KBM-7 (cell line): ENCODE data around the gene SYCP2L.
"Not testable (repeated sequence)": the region's sequence is repeated elsewhere in the genome, so short reads cannot be mapped to it uniquely, and the experiment has no call there.

Source experiments
- DNase-seq: peaks from one replicate; pipeline ENCODE4 v3.0.0-alpha.2; 2015
- in situ Hi-C: fragments of 300-500 bp; cut with MboI; formaldehyde crosslinking; loops from 2 replicates; pipeline ENCODE4 v1.14.3; 2020; ENCODE audit warnings: low sequenced_read_pairs, low pct_unique_long_range_greater_than_20kb, mixed read lengths

The SYCP2L gene

GRCh38 chr6:10886691-10887502 is at the start of gene SYCP2L:
SYCP2L (plus strand) TSS chr6:10887052; CDS start chr6:10887127, 75 bp downstream.
- DNase-seq = peak; percentile 94
- in situ Hi-C loops = no loop called here

GRCh38 chr6:10837622-10837994 is 49.2 kb upstream of the SYCP2L start:
- DNase-seq = no peak
- in situ Hi-C loops = no loop called here

GRCh38 chr6:10837995-10838793 is 48.7 kb upstream of the SYCP2L start, which contains the start of gene MAK:
MAK (minus strand) TSS chr6:10838539; CDS start chr6:10830648, 7,891 bp downstream.
- in situ Hi-C loops = no loop called here
- peak; percentile 95 for DNase-seq

GRCh38 chr6:10838794-10839333 is 48.0 kb upstream of the SYCP2L start:
- no peak for DNase-seq
- in situ Hi-C loops = no loop called here

DNA sequence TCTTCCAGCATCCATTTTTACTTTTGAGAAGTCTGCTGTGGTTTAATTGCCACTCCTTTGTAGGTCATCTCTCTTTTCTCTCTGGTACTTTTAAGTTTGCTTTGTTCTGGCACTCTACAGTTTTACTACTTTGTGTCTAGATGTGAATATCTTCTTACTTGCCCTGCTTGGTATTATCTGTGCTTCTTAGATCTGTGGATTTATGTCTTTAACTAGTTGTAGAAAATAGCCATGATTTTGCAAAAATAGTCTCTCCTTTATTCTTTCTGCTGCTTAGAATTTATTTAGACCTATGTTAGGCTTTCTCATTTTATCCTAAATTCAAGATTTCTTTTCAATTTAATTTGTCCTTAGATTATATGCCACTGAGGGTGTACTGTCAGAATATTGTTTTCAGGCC is 43.3 kb upstream of the SYCP2L start:
- no peak for DNase-seq
- in situ Hi-C loops = no loop called here

DNA sequence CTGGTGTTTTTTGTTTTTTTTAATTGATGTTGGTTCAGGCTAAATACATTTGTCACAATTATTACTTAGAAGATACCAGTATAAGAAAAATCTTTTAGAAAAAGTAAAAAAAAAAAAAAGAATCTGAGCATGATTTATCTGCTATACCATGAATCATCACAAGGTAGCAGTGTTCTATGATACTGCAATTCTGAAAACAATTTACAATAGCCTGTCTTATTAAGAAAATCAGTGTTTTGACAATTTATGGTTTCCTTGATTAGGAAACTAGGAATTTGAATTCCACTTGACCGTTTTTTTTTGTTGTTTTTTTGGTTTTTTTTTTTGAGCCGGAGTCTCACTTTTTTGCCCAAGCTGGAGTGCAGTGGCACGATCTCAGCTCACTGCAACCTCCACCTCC is 39.2 kb upstream of the SYCP2L start:
- in situ Hi-C loops = no loop called here
- peak; percentile 48 for DNase-seq

GRCh38 chr6:10849901-10850300 is 37.0 kb upstream of the SYCP2L start:
- DNase-seq = no peak
- in situ Hi-C loops = no loop called here

DNA sequence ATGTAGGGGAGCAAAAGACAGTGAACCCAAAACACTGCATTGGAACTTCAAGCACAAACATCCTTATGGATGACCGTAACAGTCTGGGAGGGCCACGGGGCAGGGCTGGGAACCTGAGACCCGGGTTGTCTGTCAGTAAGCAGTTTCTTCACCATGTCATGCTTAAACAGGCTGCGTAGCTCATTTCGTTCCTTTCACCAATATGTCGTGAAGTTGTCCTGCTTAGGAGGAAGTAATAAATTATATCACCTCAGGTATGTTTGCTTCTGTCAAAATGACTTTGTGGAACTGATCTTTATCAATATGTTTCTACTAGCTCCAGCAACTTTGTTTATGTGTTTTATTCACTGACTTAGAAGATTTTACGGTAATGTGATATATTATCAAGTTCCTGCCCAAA is 36.1 kb upstream of the SYCP2L start:
- in situ Hi-C loops = no loop called here
- no peak for DNase-seq

GRCh38 chr6:10852361-10852960 is 34.4 kb upstream of the SYCP2L start:
- DNase-seq = no peak
- in situ Hi-C loops = no loop called here

DNA sequence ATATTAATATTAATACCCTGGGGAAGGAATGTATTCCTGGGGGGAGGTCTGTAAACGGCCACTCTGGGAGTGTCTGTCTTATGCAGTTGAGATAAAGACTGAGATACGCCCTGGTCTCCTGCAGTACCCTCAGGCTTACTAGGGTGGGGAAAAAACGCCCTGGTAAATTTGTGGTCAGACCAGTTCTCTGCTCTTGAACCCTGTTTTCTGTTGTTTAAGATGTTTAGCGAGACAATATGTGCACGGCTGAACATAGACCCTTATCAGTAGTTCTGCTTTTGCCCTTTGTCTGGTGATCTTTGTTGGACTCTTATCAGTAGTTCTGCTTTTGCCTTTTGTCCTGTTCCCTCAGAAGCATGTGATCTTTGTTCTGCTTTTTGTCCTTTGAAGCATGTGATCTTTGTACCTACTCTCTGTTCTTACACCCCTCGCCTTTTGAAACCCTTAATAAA is 33.0 kb upstream of the SYCP2L start:
- DNase-seq = peak; percentile 85
- in situ Hi-C loops = not testable (repeated sequence)

GRCh38 chr6:10854922-10855632 is 31.8 kb upstream of the SYCP2L start:
- peak; percentile 77 for DNase-seq
- in situ Hi-C loops = no loop called here

DNA sequence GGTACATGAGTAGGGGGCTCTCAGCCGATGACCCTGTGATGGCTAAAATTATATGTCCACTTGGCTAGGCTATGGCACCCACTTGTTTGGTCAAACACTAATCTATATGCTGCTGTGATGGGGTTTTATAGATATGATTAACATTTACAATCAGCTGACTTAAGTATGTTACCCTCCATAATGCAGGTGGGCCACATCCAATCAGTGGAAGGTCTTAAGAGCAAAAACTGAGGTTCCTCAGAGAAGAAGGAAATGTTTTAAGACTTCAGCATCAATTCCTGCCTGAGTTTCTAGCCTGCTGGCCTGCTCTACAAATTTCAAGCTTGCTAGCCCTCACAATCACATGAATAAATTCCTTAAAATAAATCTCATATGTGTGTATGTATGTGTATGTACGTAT is 29.6 kb upstream of the SYCP2L start:
- in situ Hi-C loops = no loop called here
- DNase-seq = no peak

DNA sequence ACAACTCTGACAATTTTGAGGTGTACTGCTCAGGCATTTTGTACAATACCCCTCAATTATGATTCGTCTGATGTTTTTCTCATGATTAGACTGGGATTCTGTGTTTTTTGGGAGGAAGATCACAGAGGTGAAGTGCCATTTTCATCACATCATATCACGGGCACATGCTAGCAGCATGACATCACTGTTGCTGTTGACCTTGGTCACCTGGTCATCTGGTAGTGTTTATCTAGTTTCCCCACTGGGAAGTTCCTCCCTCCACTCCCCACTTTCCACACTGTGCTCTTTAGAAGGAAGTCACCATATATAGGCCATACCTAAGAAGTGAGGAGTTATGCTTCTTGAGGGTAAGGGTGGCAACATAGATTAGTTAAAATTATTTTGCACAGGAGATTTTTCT is 25.8 kb upstream of the SYCP2L start:
- in situ Hi-C loops = no loop called here
- DNase-seq = no peak

DNA sequence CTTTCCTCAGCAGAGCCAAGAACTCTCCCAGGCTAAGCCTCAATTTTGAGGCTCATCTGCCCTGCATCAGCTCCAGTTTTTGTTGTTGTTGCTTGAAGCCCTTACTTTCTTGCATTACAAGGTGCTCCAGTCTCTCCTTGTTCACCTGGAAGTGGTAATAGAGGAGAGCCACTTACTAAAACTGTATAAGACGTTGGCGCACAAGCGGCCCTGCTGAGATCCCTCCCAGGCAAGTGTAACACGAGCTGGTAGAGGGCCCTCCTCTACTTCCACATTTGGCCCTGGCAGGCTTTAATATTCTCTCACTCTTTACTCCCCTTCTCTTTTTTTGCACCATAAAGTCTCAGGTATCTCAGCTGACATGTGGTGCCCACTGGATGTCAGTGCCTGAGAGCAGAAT is 24.5 kb upstream of the SYCP2L start:
- in situ Hi-C loops = no loop called here
- peak; percentile 71 for DNase-seq

GRCh38 chr6:10863031-10863430 is 23.8 kb upstream of the SYCP2L start:
- in situ Hi-C loops, DNase-seq: not testable (repeated sequence)

DNA sequence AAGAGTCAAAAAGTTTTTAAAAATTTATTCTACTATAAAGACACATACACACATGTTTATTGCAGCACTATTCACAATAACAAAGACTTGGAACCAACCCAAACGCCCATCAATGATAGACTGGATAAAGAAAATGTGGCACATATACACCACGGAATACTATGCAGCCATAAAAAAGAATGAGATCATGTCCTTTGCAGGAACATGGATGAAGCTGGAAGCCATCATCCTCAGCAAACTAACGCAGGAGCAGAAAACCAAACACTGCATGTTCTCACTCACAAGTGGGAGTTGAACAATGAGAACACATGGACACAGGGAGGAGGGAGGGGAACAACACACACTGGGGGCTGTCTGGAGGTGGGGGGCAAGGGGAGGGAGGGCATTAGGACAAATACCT is 20.1 kb upstream of the SYCP2L start:
- DNase-seq, in situ Hi-C loops: not testable (repeated sequence)

DNA sequence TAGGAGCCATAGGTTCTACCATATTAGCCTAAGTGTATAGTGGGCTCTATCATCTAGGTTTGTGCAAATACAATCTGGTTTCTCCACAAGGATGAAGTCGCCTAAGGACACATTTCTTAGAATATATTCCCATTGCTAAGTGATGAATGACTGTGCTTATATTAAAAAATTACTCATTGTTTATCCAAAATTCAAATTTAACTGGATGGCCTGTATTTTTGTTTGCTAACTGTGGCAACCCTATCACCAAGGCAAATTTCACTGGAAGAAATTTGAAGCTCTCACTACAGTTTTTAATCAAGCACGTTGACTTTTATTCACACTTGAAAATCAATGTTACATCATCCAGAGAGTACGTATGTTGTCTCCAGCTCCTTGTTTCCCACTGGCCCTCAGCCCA is 18.9 kb upstream of the SYCP2L start:
- no peak for DNase-seq
- in situ Hi-C loops = no loop called here

GRCh38 chr6:10873374-10873773 is 13.5 kb upstream of the SYCP2L start:
- in situ Hi-C loops = no loop called here
- no peak for DNase-seq

- DNase-seq = no peak
- in situ Hi-C loops = no loop called here
Measured at GRCh38 chr6:10874207-10874606, 12.6 kb upstream of the SYCP2L start.
